Measurements from ENCODE around the gene SLC35D2.
A peak's percentile ranks its signal among the peaks of the same experiment; 100 is the strongest.

SLC35D2 gene

DNA sequence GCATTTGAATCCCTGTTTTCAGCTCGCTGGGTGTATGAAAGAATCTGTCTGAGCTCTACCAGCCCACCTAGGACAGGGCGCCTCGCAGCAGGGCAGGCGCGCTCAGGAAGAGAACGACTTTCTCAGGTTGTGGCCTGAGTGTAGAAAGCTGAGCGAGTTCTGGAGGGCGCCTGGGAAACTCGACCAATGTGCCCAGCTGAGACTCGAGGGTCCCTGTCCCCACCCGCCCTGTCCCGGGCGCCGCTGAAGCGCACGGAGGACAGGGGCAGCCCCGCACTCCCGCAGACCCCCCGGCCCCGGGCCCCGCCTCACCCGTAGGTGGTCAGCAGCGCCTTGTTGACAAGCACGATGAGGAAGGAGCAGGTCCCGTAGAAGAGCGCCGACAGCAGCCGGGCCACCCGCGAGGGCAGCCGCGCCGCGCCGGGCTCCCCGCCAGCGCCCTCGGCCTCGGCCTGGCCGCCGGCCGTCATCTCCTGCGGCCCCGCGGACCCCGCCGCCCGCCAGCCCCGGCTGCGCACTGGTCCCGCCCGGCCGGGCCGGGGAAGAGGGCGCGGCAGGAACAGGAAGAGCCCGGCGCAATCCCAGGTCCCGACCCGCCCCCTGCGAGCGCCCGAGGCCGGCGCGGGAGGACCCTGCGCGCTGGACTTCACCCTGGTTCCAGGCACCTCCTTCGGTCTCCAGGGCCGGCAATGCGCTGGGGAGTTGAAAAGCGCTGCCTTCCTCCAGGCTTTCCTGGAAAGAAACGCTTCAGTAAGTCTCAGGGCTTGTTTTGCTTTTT lies at the start of gene SLC35D2:
SLC35D2 (minus strand) TSS at position 547 of the 778 bp plus-strand sequence; CDS start at position 470, 77 bp downstream.
- Histone ChIP-seq H3K79me2 (ENCODE audit: insufficient read depth, low read length) (no peaks in the 10 kb centered on the region), H3K9me3 (ENCODE audit: insufficient read depth, low read length, severe bottlenecking) (no peaks in the 10 kb centered on the region), H3K4me3 (ENCODE audit: low read depth in 1 of 2, low read length in 2 of 2) (no peak within 1 kb of the TSS), H4K20me1 (ENCODE audit: insufficient read depth, low read length) (peaks cover 5% of the 10 kb centered on the region; the same call in 1 of the 2 replicates), H3K27me3 (ENCODE audit: insufficient read depth, low read length, poor library complexity) (no peaks in the 10 kb centered on the region), H3K36me3 (ENCODE audit: insufficient read depth, low read length) (peaks cover 37% of the 10 kb centered on the region), H3K9ac (ENCODE audit: low read depth, low read length) (no peak within 1 kb of the TSS), H3K4me1 (ENCODE audit: insufficient read depth, low read length) (no peaks in the 10 kb centered on the region), H2AFZ (ENCODE audit: low read depth, low read length) (no peak within 1 kb of the TSS), H3K27ac (ENCODE audit: low read length) (no peak within 1 kb of the TSS), H3K4me2 (ENCODE audit: insufficient read depth, low read length) (no peak within 1 kb of the TSS)
- no peak for DNase-seq
- TF ChIP-seq, protein P1, sequence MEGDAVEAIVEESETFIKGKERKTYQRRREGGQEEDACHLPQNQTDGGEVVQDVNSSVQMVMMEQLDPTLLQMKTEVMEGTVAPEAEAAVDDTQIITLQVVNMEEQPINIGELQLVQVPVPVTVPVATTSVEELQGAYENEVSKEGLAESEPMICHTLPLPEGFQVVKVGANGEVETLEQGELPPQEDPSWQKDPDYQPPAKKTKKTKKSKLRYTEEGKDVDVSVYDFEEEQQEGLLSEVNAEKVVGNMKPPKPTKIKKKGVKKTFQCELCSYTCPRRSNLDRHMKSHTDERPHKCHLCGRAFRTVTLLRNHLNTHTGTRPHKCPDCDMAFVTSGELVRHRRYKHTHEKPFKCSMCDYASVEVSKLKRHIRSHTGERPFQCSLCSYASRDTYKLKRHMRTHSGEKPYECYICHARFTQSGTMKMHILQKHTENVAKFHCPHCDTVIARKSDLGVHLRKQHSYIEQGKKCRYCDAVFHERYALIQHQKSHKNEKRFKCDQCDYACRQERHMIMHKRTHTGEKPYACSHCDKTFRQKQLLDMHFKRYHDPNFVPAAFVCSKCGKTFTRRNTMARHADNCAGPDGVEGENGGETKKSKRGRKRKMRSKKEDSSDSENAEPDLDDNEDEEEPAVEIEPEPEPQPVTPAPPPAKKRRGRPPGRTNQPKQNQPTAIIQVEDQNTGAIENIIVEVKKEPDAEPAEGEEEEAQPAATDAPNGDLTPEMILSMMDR (IDR thresholded peaks at IDR 0.05; ENCODE audit: borderline replicate concordance, extremely low read depth, low read length, poor library complexity, severe bottlenecking) = no peak
- TF ChIP-seq EZH2 (IDR thresholded peaks at IDR 0.05; ENCODE audit: borderline replicate concordance, low read depth, low read length, severe bottlenecking) = no peak
- ATAC-seq (ENCODE audit: insufficient read depth, low read depth) = peak; percentile 28; the same call in 2 of the 3 replicates

DNA sequence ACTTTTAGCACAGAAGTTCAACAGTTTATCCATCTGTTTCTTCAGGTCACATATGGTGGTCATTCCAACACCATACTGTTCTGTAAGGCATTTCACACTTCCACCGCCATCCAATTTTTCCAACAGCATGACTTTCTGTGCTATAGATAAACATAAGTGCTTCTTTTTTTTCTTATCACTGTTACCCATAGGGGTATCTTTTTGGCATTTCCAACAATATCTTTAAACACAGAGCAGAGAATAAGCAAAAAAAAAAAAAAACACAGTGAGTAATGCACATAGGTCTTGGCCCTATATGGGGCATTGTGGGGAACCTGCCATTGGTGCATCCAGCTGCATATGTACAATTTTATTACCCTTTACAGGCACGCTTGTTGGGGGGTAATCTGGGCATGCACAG lies 46.9 kb upstream of the SLC35D2 start:
- no peaks in the 10 kb centered on the region for H3K9me3 ChIP-seq (ENCODE audit: insufficient read depth, low read length, severe bottlenecking)
- no peak overlapping the region for H3K4me3 ChIP-seq (ENCODE audit: low read depth in 1 of 2, low read length in 2 of 2)
- TF ChIP-seq EZH2 (IDR thresholded peaks at IDR 0.05; ENCODE audit: borderline replicate concordance, low read depth, low read length, severe bottlenecking) = no peak
- TF ChIP-seq, protein P1 (IDR thresholded peaks at IDR 0.05; ENCODE audit: borderline replicate concordance, extremely low read depth, low read length, poor library complexity, severe bottlenecking) = no peak

DNA sequence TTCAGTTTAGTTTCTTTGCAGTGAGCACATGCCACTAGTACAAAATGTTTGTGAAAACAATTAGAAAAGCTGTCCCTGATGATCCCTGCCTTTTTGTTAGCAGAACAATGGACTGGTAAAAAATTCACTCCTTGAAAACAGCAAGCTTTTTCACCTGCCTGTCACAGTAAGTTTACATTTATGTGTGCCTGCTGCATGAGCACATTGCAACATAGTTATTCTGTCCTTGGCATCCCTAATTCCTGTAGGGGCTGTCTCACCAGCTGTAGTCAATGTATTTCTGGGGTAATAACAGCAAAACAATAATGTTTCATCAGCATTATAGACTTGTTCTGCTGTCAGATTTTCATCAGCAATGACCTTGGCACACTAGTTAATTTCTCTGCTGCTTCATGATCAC lies 46.2 kb upstream of the SLC35D2 start:
- H3K79me2 ChIP-seq (ENCODE audit: insufficient read depth, low read length) = no peaks in the 10 kb centered on the region
- no peaks in the 10 kb centered on the region for H4K20me1 ChIP-seq (ENCODE audit: insufficient read depth, low read length)
- no peaks in the 10 kb centered on the region for H3K4me1 ChIP-seq (ENCODE audit: insufficient read depth, low read length)
- H3K9me3 ChIP-seq (ENCODE audit: insufficient read depth, low read length, severe bottlenecking) = no peaks in the 10 kb centered on the region
- H2AFZ ChIP-seq (ENCODE audit: low read depth, low read length) = no peak overlapping the region
- no peak overlapping the region for H3K4me2 ChIP-seq (ENCODE audit: insufficient read depth, low read length)
- no peak for ATAC-seq (ENCODE audit: insufficient read depth, low read depth)
- H3K27me3 ChIP-seq (ENCODE audit: insufficient read depth, low read length, poor library complexity) = no peaks in the 10 kb centered on the region
- no peak overlapping the region for H3K9ac ChIP-seq (ENCODE audit: low read depth, low read length)
- H3K4me3 ChIP-seq (ENCODE audit: low read depth in 1 of 2, low read length in 2 of 2) = no peak overlapping the region
- no peak overlapping the region for H3K27ac ChIP-seq (ENCODE audit: low read length)
- no peak for DNase-seq
- TF ChIP-seq EZH2 (IDR thresholded peaks at IDR 0.05; ENCODE audit: borderline replicate concordance, low read depth, low read length, severe bottlenecking) = no peak
- TF ChIP-seq, protein P1 (IDR thresholded peaks at IDR 0.05; ENCODE audit: borderline replicate concordance, extremely low read depth, low read length, poor library complexity, severe bottlenecking) = no peak
- no peaks in the 10 kb centered on the region for H3K36me3 ChIP-seq (ENCODE audit: insufficient read depth, low read length)

More for the DNA sequence above, 46.9 kb upstream of the SLC35D2 start:
- no peaks in the 10 kb centered on the region for H3K4me1 ChIP-seq (ENCODE audit: insufficient read depth, low read length)
- H3K27me3 ChIP-seq (ENCODE audit: insufficient read depth, low read length, poor library complexity) = no peaks in the 10 kb centered on the region
- H3K27ac ChIP-seq (ENCODE audit: low read length) = no peak overlapping the region
- no peaks in the 10 kb centered on the region for H3K79me2 ChIP-seq (ENCODE audit: insufficient read depth, low read length)
- H2AFZ ChIP-seq (ENCODE audit: low read depth, low read length) = no peak overlapping the region
- H3K9ac ChIP-seq (ENCODE audit: low read depth, low read length) = no peak overlapping the region
- ATAC-seq (ENCODE audit: insufficient read depth, low read depth) (no peak), DNase-seq (no peak)
- no peaks in the 10 kb centered on the region for H3K36me3 ChIP-seq (ENCODE audit: insufficient read depth, low read length)
- H3K4me2 ChIP-seq (ENCODE audit: insufficient read depth, low read length) = no peak overlapping the region
- no peaks in the 10 kb centered on the region for H4K20me1 ChIP-seq (ENCODE audit: insufficient read depth, low read length)

Data from DND-41 (cell line).